Karpas-422 (cell line): ENCODE measurements around the gene EFNB1. TPM values are rescaled to one million over a fixed set of nuclear protein-coding genes. Genes with fewer than 3 reads are reported as not detected.

Source experiments
- DNase-seq: peaks from one replicate; pipeline ENCODE4 v3.0.0-alpha.2; 2015
- H2AFZ ChIP-seq: fragments of 200-600 bp; sonication (generic); 2 replicates; pipeline ENCODE4 v1.6.1; 2014; ENCODE audit warnings: antibody characterized with exemption, low read length, mixed read lengths
- H3K27ac ChIP-seq: fragments of 200-600 bp; sonication (generic); 2 replicates; pipeline ENCODE4 v1.5.1; 2014; ENCODE audit warnings: mild to moderate bottlenecking, low read length, moderate library complexity
- H3K27me3 ChIP-seq: fragments of 200-600 bp; sonication (generic); 2 replicates; pipeline ENCODE4 v1.6.1; 2014; ENCODE audit warnings: low read length, mixed read lengths
- H3K36me3 ChIP-seq: fragments of 200-600 bp; sonication (generic); 2 replicates; pipeline ENCODE4 v1.6.1; 2014; ENCODE audit warnings: low read length, mixed read lengths; ENCODE audit not compliant: insufficient read depth
- H3K4me1 ChIP-seq: fragments of 200-600 bp; sonication (generic); 2 replicates; pipeline ENCODE4 v1.6.1; 2014; ENCODE audit warnings: mild to moderate bottlenecking, low read length, mixed read lengths
- H3K4me2 ChIP-seq: fragments of 200-600 bp; sonication (generic); 2 replicates; pipeline ENCODE4 v1.6.1; 2014; ENCODE audit warnings: low read length, low read depth, mild to moderate bottlenecking; ENCODE audit not compliant: poor library complexity, severe bottlenecking
- H3K4me3 ChIP-seq: fragments of 200-600 bp; sonication (generic); 2 replicates; pipeline ENCODE4 v1.5.1; 2014; ENCODE audit warnings: mild to moderate bottlenecking, antibody characterized with exemption, low read length, mixed read lengths
- H3K79me2 ChIP-seq: fragments of 200-600 bp; sonication (generic); 2 replicates; pipeline ENCODE4 v1.6.1; 2014; ENCODE audit warnings: mild to moderate bottlenecking, low read length, mixed read lengths
- H3K9ac ChIP-seq: fragments of 200-600 bp; sonication (generic); 2 replicates; pipeline ENCODE4 v1.6.0; 2014; ENCODE audit warnings: low read length
- H3K9me2 ChIP-seq: fragments of 200-600 bp; sonication (generic), shearing (Covaris generic); replicated peaks from 2 replicates; pipeline ENCODE4 v1.6.0; 2014; ENCODE audit warnings: mild to moderate bottlenecking, low read length, moderate library complexity; ENCODE audit not compliant: insufficient read depth
- H3K9me3 ChIP-seq: fragments of 300-700, 200-600 bp; sonication (generic); 2 replicates; pipeline ENCODE4 v1.6.1; 2014; ENCODE audit warnings: low read length, mixed read lengths
- H4K20me1 ChIP-seq: fragments of 200-600 bp; sonication (generic); 2 replicates; pipeline ENCODE4 v1.6.1; 2014; ENCODE audit warnings: mild to moderate bottlenecking, antibody characterized with exemption, low read length, low read depth; ENCODE audit not compliant: insufficient read depth
- total RNA-seq: library from RNA; depleted of rRNA; stranded (reverse); fragments of >200 nt; shearing (Covaris generic); gene quantifications from 2 replicates; pipeline ENCODE4 v1.2.3, GENCODE V29; 2014; ENCODE audit warnings: low replicate concordance; rRNA removed

EFNB1 gene
- total RNA-seq, 1 experiment from 2014 or later: 0.67 TPM

DNA sequence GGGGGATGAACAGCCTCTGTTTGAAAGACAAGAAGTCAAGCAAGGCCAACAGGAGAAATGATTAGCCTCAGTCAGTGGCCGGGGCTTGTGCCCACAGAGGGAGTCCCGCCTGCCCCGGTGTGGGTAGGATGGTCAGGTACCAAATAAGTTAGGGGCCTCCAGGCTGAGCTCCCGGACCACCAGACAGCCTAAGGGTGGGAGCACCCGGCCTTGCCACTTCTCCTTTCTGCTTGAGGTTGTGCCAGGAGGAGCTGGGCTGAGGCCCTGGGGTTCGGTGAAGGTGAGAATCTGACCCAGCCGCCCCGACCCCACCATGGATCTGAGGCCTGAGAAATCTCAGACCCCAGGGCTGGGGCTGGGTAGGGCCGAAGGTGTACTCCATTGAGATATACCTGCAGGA is 48.8 kb downstream of the EFNB1 start:
- Histone ChIP-seq H3K9ac (no peak overlapping the region), H3K9me2 (no peaks in the 10 kb centered on the region), H3K27me3 (no peaks in the 10 kb centered on the region), H3K79me2 (no peaks in the 10 kb centered on the region), H3K36me3 (no peaks in the 10 kb centered on the region), H3K4me3 (no peak overlapping the region), H3K9me3 (no peaks in the 10 kb centered on the region), H3K4me1 (no peaks in the 10 kb centered on the region), H3K27ac (no peak overlapping the region), H4K20me1 (no peaks in the 10 kb centered on the region), H2AFZ (no peak overlapping the region), H3K4me2 (no peak overlapping the region)
- no peak for DNase-seq

DNA sequence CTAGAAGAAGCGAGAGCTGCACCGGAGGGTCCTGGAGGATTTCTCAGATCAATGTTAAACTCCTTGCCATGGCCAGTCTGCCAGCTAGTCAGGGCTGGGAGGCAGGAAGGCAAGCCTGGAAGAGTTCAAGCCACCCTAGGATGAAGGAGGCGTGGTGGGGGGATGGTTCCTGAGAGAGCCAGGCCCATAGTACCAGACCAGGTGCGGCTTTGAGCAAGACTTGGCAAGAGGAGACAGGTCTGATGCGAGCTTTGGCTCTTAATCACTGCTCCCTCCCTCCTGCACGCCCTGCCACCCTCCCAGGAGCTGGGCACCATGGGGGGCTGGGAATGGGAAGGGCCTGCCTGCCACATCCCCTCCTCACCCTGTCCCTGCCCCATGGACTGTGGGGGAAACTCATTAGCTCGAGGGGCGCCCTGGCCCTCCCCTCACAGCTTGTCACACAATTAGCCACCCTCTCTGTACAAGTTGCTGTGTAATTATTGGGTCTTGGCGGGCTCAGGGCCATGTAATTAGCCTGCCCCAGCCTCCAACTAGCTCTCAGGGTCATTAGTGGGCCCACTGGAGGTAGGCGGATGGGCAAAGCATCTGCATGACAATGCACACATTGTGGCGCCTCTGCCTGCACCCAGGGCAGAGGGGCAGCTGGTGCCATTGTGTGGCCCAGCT is 50.3 kb downstream of the EFNB1 start:
- Histone ChIP-seq H3K9ac (no peak overlapping the region), H3K9me3 (no peaks in the 10 kb centered on the region), H3K4me1 (no peaks in the 10 kb centered on the region), H3K4me3 (no peak overlapping the region), H3K27me3 (no peaks in the 10 kb centered on the region), H3K4me2 (no peak overlapping the region), H3K27ac (no peak overlapping the region), H3K36me3 (no peaks in the 10 kb centered on the region), H4K20me1 (no peaks in the 10 kb centered on the region), H3K79me2 (no peaks in the 10 kb centered on the region), H2AFZ (no peak overlapping the region), H3K9me2 (no peaks in the 10 kb centered on the region)
- no peak for DNase-seq

DNA sequence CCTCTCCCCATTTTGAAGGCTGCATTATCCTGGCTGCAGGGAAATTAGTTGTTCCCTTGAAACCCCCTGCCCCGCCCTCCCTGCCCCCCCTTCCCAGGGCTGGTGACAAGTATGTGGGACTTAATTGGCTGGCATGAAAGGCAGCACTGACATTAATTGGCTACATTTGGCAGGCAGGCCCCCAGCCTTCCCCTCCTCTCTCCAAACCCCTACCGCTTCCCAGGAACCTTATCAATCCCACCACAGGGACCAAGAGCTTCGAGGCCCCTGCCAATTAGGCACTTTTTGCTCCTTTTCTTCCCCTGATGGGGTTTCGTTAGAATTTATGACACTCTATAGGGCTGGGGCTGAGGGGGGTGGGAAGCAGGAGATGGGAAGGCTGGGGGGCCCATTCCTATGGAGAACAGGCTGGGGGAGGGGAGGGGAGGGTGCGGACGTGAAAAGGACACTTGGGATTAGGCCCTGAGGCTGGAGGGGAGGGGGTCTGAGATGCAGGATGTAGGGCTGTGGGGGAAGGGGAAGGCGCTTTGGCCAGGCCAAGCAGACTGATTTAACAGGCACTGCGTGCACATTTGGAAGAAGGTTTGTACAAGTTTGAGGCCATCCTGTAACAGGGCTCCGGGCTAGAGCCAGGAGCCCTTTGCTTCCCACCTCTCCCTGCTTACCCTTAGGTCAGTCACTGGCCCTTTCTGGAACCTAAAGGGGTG is 52.2 kb downstream of the EFNB1 start:
- Histone ChIP-seq H3K9me3 (no peaks in the 10 kb centered on the region), H3K36me3 (no peaks in the 10 kb centered on the region), H3K9ac (no peak overlapping the region), H3K4me2 (no peak overlapping the region), H2AFZ (no peak overlapping the region), H3K4me1 (no peaks in the 10 kb centered on the region), H3K9me2 (no peaks in the 10 kb centered on the region), H3K27me3 (no peaks in the 10 kb centered on the region), H3K79me2 (no peaks in the 10 kb centered on the region), H3K27ac (no peak overlapping the region), H4K20me1 (no peaks in the 10 kb centered on the region), H3K4me3 (no peak overlapping the region)
- no peak for DNase-seq

DNA sequence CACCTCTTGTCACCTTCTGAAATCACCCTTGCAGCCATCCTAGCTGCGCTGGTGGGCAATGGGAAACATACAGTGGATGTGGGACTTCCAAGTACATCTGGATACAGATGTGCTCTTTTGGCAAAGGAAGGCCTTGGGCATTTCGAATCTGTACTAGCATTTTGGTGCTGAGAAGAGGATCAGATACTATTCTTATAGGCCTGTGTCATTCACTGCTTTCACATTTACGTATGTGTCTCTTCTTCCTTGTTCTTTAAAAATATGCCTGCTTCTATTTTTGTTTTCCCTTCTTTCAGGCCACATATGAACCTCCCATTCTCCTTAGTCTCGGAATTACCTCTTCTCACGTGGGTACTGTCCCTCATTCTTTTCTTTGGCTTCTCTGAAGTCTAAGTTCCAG is 53.1 kb downstream of the EFNB1 start:
- Histone ChIP-seq H3K9ac (no peak overlapping the region), H3K4me1 (no peaks in the 10 kb centered on the region), H3K9me3 (no peaks in the 10 kb centered on the region), H4K20me1 (no peaks in the 10 kb centered on the region), H3K9me2 (no peaks in the 10 kb centered on the region), H2AFZ (no peak overlapping the region), H3K4me2 (no peak overlapping the region), H3K4me3 (no peak overlapping the region), H3K27me3 (no peaks in the 10 kb centered on the region), H3K36me3 (no peaks in the 10 kb centered on the region), H3K27ac (no peak overlapping the region), H3K79me2 (no peaks in the 10 kb centered on the region)
- DNase-seq: no peak

DNA sequence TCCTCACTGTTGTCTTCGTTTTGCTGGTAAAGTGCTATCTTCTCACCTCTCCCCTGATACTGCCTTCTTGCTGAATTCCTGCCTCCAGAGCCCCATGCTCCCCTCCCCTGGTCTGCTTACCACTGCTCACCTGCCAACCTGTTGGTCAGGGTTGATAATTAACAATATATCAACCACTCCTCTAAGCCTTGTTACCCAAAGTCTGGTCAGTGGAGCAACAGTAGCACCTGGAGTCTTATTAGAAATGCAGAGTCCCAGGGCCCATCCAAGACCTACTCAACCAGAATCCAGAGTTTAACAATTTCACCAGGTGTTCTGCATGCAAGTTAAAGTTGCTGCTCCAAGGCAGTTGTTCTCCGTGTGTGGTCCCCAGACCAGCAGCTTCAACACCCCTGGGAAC is 55.0 kb downstream of the EFNB1 start:
- DNase-seq: no peak
- H3K4me3 ChIP-seq: no peak overlapping the region
- H3K27ac ChIP-seq: no peak overlapping the region
- H3K4me1 ChIP-seq: no peaks in the 10 kb centered on the region
- H3K4me2 ChIP-seq: no peak overlapping the region
- H3K9me2 ChIP-seq: no peaks in the 10 kb centered on the region
- no peaks in the 10 kb centered on the region for H4K20me1 ChIP-seq
- H3K36me3 ChIP-seq: no peaks in the 10 kb centered on the region
- no peaks in the 10 kb centered on the region for H3K27me3 ChIP-seq
- no peak overlapping the region for H2AFZ ChIP-seq
- no peaks in the 10 kb centered on the region for H3K9me3 ChIP-seq
- no peak overlapping the region for H3K9ac ChIP-seq
- H3K79me2 ChIP-seq: no peaks in the 10 kb centered on the region

DNA sequence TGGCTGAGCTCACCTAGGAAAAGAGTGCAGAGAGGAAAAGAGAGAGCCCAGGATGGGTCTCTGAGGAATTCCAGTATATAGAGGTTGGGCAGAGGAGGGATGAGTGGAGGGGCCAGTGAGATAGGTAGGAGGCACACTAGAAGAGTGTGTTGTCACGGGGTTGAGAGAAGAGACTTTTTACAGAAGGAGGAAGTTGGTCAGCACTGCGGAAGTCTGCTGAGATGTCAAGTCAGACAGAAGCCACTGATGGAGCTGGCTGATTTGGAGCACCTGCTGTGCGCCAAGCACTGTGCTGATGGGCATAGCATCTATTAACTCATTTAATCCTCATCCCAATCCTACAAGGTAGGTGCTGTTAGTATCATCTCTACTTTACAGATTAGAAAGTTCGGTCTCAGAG is 60.4 kb downstream of the EFNB1 start:
- H3K27me3 ChIP-seq: no peaks in the 10 kb centered on the region
- H3K4me3 ChIP-seq: no peak overlapping the region
- H2AFZ ChIP-seq: no peak overlapping the region
- no peak overlapping the region for H3K9ac ChIP-seq
- no peaks in the 10 kb centered on the region for H3K9me2 ChIP-seq
- no peaks in the 10 kb centered on the region for H3K36me3 ChIP-seq
- H3K4me2 ChIP-seq: no peak overlapping the region
- no peaks in the 10 kb centered on the region for H3K79me2 ChIP-seq
- H4K20me1 ChIP-seq: no peaks in the 10 kb centered on the region
- no peak overlapping the region for H3K27ac ChIP-seq
- no peak for DNase-seq
- no peaks in the 10 kb centered on the region for H3K4me1 ChIP-seq
- H3K9me3 ChIP-seq: no peaks in the 10 kb centered on the region

Other genes with a start within 250 kb of the EFNB1 start
- 0.36 TPM in 1 of 2 replicates, not detected in the other for gene STARD8, start 181.4 kb upstream of the EFNB1 start, total RNA-seq